WERI-Rb-1 (cell line): ENCODE results near the gene DYRK2.

ENCODE experiments used
- DNase-seq: peaks from one replicate; pipeline ENCODE4 v3.0.0-alpha.2; 2020
- H3K27ac ChIP-seq: fragments of 250-450 bp; sonication (Bioruptor Pico); 2 replicates; pipeline ENCODE4 v1.5.1; 2020; ENCODE audit warnings: mild to moderate bottlenecking, moderate library complexity
- H3K27me3 ChIP-seq: fragments of 250-450 bp; sonication (Bioruptor Pico); 2 replicates; pipeline ENCODE4 v1.5.1; 2021; ENCODE audit warnings: mild to moderate bottlenecking, low read depth, moderate library complexity; ENCODE audit not compliant: insufficient read depth, severe bottlenecking
- H3K36me3 ChIP-seq: fragments of 250-450 bp; sonication (Bioruptor Pico); 2 replicates; pipeline ENCODE4 v1.5.1; 2020; ENCODE audit warnings: mild to moderate bottlenecking, moderate library complexity
- H3K4me3 ChIP-seq: 2 replicates; pipeline ENCODE4 v1.5.1; 2011; ENCODE audit warnings: low read depth, mild to moderate bottlenecking, control low read depth, low read length
- H3K9me3 ChIP-seq: fragments of 250-450 bp; sonication (Bioruptor Pico); 2 replicates; pipeline ENCODE4 v1.5.1; 2021; ENCODE audit warnings: mild to moderate bottlenecking, moderate library complexity; ENCODE audit not compliant: severe bottlenecking
- TF ChIP-seq, protein P1 (sequence below): IDR thresholded peaks from 2 replicates; pipeline ENCODE4 v1.5.1; 2011; ENCODE audit warnings: low read depth, mild to moderate bottlenecking, control low read depth, inconsistent platforms, low read length

Gene DYRK2

DNA sequence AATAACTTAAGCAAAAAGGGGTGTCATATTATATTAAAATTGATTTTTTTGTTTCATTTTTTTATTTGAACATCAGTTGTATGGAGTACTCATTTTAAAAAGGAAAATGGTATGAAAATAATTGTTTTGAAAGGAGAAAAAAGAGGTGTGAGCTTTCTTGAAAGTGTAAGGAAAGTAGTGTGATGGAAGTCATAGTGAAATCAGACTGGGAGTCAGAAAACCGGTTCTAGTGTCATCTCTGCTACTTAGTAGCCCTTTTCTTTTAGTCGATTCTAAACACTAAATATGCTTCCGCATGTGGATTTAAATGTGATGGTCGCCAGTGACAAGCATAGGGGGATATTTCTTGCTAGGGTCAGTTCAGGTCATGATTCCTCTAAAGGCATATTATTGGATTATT, 1.8 kb upstream of the DYRK2 start:
- TF ChIP-seq, protein P1, sequence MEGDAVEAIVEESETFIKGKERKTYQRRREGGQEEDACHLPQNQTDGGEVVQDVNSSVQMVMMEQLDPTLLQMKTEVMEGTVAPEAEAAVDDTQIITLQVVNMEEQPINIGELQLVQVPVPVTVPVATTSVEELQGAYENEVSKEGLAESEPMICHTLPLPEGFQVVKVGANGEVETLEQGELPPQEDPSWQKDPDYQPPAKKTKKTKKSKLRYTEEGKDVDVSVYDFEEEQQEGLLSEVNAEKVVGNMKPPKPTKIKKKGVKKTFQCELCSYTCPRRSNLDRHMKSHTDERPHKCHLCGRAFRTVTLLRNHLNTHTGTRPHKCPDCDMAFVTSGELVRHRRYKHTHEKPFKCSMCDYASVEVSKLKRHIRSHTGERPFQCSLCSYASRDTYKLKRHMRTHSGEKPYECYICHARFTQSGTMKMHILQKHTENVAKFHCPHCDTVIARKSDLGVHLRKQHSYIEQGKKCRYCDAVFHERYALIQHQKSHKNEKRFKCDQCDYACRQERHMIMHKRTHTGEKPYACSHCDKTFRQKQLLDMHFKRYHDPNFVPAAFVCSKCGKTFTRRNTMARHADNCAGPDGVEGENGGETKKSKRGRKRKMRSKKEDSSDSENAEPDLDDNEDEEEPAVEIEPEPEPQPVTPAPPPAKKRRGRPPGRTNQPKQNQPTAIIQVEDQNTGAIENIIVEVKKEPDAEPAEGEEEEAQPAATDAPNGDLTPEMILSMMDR, result no peak
- H3K4me3 ChIP-seq, result no peak overlapping the region
- H3K36me3 ChIP-seq, result peaks cover 11% of the 10 kb centered on the region
- H3K27ac ChIP-seq, result no peak overlapping the region
- no peak for DNase-seq
- no peaks in the 10 kb centered on the region for H3K9me3 ChIP-seq
- no peaks in the 10 kb centered on the region for H3K27me3 ChIP-seq

DNA sequence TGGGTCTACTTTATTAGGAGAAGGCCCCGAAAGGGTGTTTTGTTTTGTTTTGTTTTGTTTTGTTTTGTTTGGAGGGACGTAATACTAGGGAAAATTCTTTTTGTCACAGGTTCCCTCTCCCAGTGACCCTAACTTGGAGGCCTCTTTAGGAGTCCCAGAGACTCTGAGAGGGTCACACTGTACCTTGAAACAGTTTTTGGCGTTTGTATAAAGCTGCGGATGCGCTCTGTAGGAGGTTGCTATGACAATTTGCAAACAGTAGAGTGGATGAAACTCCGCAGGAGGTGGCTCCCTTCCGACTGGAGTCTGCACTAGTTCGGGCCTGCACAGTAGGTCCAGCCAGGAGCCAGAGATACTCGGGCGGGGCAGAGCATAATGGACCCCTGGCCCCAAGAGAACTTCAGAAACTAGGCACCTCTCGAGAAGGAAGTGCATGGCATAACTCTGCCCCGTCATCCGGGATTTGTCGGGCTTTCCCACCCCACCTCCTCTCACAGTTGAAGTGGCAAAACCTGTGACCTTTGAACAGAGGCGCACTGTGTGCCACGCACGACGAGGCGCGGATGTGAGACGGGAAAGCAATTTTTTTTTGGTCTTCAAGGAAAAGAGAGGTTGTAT, 1.3 kb upstream of the DYRK2 start:
- H3K9me3 ChIP-seq, result no peaks in the 10 kb centered on the region
- peak overlapping the region; percentile 88 for H3K27ac ChIP-seq
- DNase-seq, result peak; percentile 26
- no peaks in the 10 kb centered on the region for H3K27me3 ChIP-seq
- peak overlapping the region; percentile 87 for H3K4me3 ChIP-seq
- peaks cover 11% of the 10 kb centered on the region for H3K36me3 ChIP-seq
- TF ChIP-seq, protein P1, result no peak

DNA sequence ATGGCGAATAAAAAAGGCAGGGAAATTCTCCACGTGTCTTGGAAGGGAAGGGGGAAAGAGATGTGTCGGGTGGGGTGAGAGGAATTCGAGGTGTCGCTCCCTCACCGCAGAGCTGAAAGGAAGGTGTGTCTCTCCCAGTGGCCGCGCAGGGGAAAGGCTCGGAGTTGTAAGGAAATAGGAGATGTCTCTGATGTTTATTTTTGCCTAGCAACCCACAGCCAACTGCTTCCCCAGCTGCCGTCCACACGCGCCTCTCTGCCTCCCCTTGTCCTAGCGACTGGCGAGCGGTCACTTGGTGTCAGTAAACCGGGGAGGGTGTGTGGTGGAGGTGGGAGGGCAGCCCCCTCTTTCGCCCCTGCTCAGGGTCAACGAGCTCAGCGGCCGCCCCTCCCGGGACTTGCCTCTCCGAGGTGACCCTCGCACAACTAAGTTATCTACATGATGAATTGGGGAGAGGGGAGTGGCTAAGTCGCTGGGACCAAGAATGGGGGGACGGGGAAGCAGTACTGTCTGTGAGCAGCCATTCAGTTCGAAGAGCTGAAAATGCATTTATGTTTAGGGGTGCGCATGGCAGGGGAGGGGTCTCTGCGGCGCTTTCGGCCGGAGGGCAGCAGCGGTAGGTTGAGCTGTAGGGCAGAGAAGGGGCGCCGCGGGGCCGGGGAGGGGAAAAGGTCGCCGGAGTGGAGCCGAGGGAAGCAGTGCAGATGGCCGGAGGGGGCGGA, 585 bp upstream of the DYRK2 start:
- Histone ChIP-seq H3K27me3 (no peaks in the 10 kb centered on the region), H3K9me3 (no peaks in the 10 kb centered on the region), H3K27ac (peak overlapping the region; percentile 88), H3K36me3 (peaks cover 18% of the 10 kb centered on the region), H3K4me3 (peak overlapping the region; percentile 87)
- peak; percentile 86 for DNase-seq
- TF ChIP-seq, protein P1, result peak; percentile 39

DNA sequence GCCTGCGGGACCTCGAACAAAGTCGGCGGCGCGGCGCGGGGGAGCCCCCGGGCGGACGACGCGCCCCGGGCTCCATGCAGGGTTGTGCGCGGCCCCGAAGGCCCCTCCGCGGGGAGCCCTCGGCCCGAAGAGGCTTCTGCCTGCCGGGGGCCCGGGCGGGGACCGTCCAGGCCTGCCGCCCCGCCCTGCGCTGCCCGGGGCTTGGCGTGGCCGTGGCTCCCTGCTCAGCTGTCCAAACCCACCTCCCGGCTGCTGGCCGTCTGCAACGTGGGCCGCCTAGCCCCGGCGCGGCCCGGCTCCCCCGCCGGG, 670 bp downstream of the DYRK2 start:
- TF ChIP-seq, protein P1, result no peak
- H3K4me3 ChIP-seq, result peak overlapping the region; percentile 89
- H3K27ac ChIP-seq, result peak overlapping the region; percentile 97
- H3K36me3 ChIP-seq, result peaks cover 28% of the 10 kb centered on the region
- H3K27me3 ChIP-seq, result no peaks in the 10 kb centered on the region
- H3K9me3 ChIP-seq, result no peaks in the 10 kb centered on the region
- DNase-seq, result no peak

DNA sequence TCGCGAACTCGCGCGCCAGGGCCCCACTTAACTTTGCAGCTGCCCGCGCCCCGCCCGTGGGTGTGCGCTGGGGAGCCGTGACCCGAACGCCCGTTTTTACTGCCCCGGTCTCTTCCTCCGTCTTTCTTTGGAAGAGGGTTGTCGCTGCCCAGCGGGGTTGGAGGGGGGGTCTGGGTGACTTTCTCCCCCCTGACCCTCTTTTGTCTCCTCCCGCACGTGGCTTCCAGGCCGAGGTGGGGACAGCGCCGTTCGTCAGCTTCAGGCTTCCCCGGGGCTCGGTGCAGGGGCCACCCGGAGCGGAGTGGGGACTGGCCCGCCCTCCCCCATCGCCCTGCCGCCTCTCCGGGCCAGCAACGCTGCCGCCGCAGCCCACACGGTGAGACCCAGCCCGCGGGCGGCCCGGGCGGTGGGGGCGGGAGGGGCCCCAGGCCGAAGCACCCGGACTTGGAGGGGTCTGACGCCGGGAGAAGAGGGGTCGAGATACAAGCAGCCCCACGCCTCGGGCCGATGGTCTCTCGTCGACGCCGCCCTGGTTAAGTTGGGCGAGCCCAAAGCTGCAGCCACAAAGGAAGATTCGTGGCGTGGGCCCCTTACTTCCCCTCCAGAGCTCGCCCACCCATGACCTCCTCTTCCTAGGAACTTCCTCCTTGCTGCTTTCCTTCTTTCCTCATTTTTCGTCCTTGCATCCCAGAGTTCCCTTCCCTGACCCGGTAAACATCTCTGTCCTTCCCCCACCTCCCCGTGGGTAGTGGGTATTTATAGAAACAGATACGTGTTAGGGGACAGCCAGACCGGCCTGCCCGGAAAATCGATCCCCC, 1.2 kb downstream of the DYRK2 start:
- TF ChIP-seq, protein P1, result no peak
- H3K36me3 ChIP-seq, result peaks cover 32% of the 10 kb centered on the region
- H3K27me3 ChIP-seq, result no peaks in the 10 kb centered on the region
- peak overlapping the region; percentile 89 for H3K4me3 ChIP-seq
- no peaks in the 10 kb centered on the region for H3K9me3 ChIP-seq
- DNase-seq, result peak; percentile 26
- peak overlapping the region; percentile 97 for H3K27ac ChIP-seq
